Thyroid gland (tissue), 4 donors: ENCODE measurements around the gene SPIB.
"Not testable (repeated sequence)": the region's sequence is repeated elsewhere in the genome, so short reads cannot be mapped to it uniquely, and the experiment has no call there.

Experiments used
- POLR2A ChIP-seq, 2 donors: fragments of 450-650 bp; IDR thresholded peaks; one replicate each; pipeline ENCODE4 v1.6.1; 2017; ENCODE audit warnings: antibody characterized with exemption in 2 of 2, mild to moderate bottlenecking in 2 of 2, moderate library complexity in 1 of 2
- TF ChIP-seq, protein P1 (sequence below), 6 experiments: fragments of 200-600 bp in 3 of 6; fragments of 450-650 bp in 3 of 6; sonication (generic) in 3 of 6; IDR thresholded peaks; one replicate each; pipeline ENCODE4 v1.5.1; 2016 to 2019; ENCODE audit warnings: antibody characterized with exemption in 6 of 6, mild to moderate bottlenecking in 2 of 6, inconsistent platforms in 1 of 6, moderate library complexity in 1 of 6

GRCh38 chr19:50473336-50473735, 54.6 kb downstream of the SPIB start:
- TF ChIP-seq, protein P1, sequence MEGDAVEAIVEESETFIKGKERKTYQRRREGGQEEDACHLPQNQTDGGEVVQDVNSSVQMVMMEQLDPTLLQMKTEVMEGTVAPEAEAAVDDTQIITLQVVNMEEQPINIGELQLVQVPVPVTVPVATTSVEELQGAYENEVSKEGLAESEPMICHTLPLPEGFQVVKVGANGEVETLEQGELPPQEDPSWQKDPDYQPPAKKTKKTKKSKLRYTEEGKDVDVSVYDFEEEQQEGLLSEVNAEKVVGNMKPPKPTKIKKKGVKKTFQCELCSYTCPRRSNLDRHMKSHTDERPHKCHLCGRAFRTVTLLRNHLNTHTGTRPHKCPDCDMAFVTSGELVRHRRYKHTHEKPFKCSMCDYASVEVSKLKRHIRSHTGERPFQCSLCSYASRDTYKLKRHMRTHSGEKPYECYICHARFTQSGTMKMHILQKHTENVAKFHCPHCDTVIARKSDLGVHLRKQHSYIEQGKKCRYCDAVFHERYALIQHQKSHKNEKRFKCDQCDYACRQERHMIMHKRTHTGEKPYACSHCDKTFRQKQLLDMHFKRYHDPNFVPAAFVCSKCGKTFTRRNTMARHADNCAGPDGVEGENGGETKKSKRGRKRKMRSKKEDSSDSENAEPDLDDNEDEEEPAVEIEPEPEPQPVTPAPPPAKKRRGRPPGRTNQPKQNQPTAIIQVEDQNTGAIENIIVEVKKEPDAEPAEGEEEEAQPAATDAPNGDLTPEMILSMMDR (IDR thresholded peaks at IDR 0.05): not testable (repeated sequence)
- TF ChIP-seq POLR2A (IDR thresholded peaks at IDR 0.05): not testable (repeated sequence)
